Measurements from ENCODE around the gene ERVK3-1.

ERVK3-1 gene

DNA sequence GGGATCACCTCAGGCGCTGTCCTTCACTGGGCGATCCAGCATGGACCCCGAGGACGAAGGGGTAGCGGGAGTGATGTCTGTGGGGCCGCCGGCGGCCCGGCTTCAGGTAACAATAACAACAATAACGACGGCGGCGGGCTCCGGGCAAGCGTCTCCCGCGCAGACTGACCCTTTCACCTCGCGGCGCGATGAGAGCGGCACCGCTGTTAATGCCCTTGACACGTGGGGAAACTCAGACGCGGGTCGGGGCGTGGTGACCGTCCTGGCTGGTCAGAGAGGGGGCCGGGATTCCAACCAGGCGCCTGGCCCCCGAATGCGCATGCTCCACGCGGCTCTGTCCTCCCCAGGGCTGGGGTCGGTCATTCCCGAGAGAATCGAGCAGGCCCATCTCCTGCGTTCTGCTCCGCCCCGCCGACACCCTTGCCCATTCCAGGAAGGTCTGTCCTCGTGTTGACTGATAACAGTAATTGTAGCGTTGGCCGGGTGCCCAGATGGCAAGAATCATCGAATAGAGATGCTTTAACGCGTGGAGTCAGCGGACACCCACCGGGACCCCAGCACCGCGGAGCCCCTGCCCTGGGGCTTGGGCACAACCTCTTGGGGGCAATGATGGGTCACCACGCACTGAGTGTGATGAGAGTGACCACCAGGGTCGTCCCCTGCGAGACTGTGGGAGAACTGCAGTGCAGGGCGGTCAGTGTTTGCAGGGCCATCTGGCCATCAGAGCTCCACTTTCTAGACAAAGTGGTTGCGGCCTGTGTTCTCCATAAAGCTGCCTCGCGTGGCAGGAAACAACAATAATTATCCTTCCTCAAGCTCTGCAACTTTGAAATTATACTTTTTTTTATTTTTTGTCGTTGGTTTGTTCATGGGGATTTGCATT lies 25.9 kb upstream of the ERVK3-1 start:
- peak; percentile 16 for DNase-seq (ENCODE audit: extremely low read depth, low read depth)
- H3K4me3 ChIP-seq (replicated peaks; ENCODE audit: low read depth, low read length) = peak overlapping the region; percentile 86
- TF ChIP-seq CTCF (IDR thresholded peaks at IDR 0.05; ENCODE audit: low read depth, low read length, missing control alignments) = no peak

DNA sequence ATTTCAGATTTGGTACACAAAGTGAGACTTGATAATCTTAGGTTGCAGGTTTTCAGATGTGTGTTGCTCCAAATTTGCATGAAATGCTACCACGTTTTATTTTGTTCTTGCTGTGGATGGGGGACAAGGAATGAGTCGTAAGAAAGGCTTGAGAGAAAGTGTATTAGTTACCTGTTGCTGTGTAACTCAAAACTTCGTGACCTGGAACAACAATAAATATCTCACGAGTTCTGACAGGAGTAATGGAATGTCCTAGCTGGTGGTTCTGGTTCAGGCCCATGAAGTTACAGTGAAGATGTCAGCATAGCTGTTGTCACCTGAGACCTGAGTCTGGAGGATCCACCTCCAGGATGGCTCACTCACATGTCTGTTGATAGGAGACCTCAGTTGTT lies 25.3 kb upstream of the ERVK3-1 start:
- DNase-seq (ENCODE audit: extremely low read depth, low read depth) = no peak
- no peak for TF ChIP-seq CTCF (IDR thresholded peaks at IDR 0.05; ENCODE audit: low read depth, low read length, missing control alignments)
- H3K4me3 ChIP-seq (replicated peaks; ENCODE audit: low read depth, low read length) = peak overlapping the region; percentile 86

DNA sequence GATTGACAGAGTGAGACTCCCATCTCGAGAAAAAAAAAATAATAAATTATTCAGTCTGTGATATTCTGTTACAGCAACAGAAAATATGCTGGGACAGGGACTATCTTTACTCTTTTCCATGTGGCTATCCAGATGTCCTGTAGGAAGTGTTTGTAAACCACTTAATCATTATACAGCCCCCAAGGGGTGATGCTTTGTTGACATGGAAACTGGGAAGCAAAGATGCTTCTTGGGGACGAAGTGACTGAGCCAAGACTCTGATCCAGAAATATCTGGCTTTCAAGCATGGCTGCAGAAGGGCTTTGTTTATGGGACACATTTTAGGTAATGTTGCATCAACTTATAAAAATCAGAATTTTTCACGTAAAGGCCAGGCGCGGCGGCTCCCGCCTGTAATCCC lies 21.0 kb upstream of the ERVK3-1 start:
- DNase-seq (ENCODE audit: extremely low read depth, low read depth) = no peak
- H3K4me3 ChIP-seq (replicated peaks; ENCODE audit: low read depth, low read length) = no peak overlapping the region
- no peak for TF ChIP-seq CTCF (IDR thresholded peaks at IDR 0.05; ENCODE audit: low read depth, low read length, missing control alignments)

- TF ChIP-seq CTCF (IDR thresholded peaks at IDR 0.05; ENCODE audit: low read depth, low read length, missing control alignments) = no peak
- H3K4me3 ChIP-seq (replicated peaks; ENCODE audit: low read depth, low read length) = no peak overlapping the region
- DNase-seq (ENCODE audit: extremely low read depth, low read depth) = no peak
Observed at GRCh38 chr19:58291943-58292342, 13.2 kb upstream of the ERVK3-1 start.

DNA sequence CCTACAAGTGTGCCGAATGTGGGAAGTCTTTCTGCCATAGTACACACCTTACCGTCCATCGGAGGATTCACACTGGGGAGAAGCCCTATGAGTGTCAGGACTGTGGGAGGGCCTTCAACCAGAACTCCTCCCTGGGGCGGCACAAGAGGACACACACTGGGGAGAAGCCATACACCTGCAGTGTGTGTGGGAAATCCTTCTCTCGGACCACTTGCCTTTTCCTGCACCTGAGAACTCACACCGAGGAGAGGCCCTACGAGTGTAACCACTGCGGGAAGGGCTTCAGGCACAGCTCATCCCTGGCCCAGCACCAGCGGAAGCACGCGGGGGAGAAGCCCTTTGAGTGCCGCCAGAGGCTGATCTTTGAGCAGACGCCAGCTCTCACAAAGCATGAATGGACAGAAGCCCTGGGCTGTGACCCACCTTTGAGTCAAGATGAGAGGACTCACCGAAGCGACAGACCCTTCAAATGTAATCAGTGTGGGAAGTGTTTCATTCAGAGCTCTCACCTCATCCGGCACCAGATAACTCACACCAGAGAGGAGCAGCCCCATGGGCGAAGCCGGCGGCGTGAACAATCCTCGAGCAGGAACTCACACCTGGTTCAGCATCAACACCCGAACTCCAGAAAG lies 10.3 kb upstream of the ERVK3-1 start:
- TF ChIP-seq CTCF (IDR thresholded peaks at IDR 0.05; ENCODE audit: low read depth, low read length, missing control alignments) = no peak
- no peak for DNase-seq (ENCODE audit: extremely low read depth, low read depth)
- no peak overlapping the region for H3K4me3 ChIP-seq (replicated peaks; ENCODE audit: low read depth, low read length)

DNA sequence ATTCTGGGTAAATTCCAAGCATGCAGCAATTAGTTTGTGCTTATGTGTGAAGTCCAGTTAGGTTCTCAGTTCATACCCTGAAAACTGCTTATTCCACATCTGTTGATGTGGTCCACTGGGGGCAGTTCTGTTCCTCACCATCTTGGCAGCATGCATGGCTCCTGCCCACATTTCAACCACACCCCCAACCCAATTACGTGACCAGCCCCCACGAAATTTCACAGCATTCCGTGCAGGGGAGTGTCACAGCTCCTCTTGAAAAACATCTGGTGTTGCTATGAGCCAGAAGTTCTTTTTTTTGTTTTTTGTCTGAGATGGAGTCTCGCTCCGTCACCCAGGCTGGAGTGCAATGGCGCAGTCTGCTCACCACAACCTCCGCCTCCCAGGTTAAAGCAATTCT lies 9.1 kb upstream of the ERVK3-1 start:
- no peak overlapping the region for H3K4me3 ChIP-seq (replicated peaks; ENCODE audit: low read depth, low read length)
- no peak for TF ChIP-seq CTCF (IDR thresholded peaks at IDR 0.05; ENCODE audit: low read depth, low read length, missing control alignments)

More for the DNA sequence above, 9.1 kb upstream of the ERVK3-1 start:
- no peak for DNase-seq (ENCODE audit: extremely low read depth, low read depth)
